Stimulated activated naive CD8-positive, alpha-beta T cell treated with anti-CD3 and anti-CD28 coated beads, Interleukin-15, Interleukin-2, amounts not matched to agents 100 ng/mL and 50 ng/mL, for 24 hours (primary cell): Measurements from ENCODE around the gene ZNF821.
A peak's percentile ranks its signal among the peaks of the same experiment; 100 is the strongest.
"Not testable (repeated sequence)": the region's sequence is repeated elsewhere in the genome, so short reads cannot be mapped to it uniquely, and the experiment has no call there.

Experiments
- H3K27ac Mint-ChIP-seq: one replicate; pipeline ENCODE4 v1.8.0; 2021; ENCODE audit warnings: mild to moderate bottlenecking, mixed read lengths
- H3K27me3 Mint-ChIP-seq: one replicate; pipeline ENCODE4 v1.8.0; 2021; ENCODE audit warnings: mixed read lengths
- H3K36me3 Mint-ChIP-seq: one replicate; pipeline ENCODE4 v1.8.0; 2021; ENCODE audit warnings: low read depth, mixed read lengths
- H3K4me1 Mint-ChIP-seq: one replicate; pipeline ENCODE4 v1.8.0; 2021; ENCODE audit warnings: low read depth, mixed read lengths
- H3K4me3 Mint-ChIP-seq: one replicate; pipeline ENCODE4 v1.8.0; 2021; ENCODE audit warnings: mild to moderate bottlenecking, mixed read lengths
- H3K9me3 Mint-ChIP-seq: one replicate; pipeline ENCODE4 v1.8.0; 2021; ENCODE audit warnings: mixed read lengths

Gene ZNF821

DNA sequence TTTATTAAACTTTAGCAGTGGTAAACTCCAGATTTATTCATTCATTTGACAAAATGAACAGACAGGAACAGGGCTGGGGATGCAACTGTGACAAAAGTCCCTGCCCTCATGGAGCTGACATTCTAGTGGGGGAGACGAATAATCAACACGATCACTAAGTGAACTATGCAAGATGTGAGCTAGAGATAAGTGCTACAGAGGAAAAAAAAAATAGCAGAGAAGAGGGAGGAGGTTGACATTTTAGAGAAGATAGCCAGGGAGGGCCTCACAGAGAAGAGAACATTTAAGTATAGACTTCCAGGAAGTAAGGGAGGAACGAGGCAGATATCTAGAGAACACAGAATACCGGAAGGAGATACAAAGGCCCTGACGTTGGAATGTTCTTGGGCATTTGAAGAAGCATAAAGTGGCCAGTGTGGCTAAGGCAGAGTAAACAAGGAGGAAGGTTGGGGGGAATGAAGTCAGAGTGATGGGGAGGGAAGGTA is 57.4 kb downstream of the ZNF821 start:
- Mint-ChIP-seq H3K9me3 (no peaks in the 10 kb centered on the region), H3K27me3 (no peaks in the 10 kb centered on the region), H3K4me1 (no peaks in the 10 kb centered on the region), H3K4me3 (no peak overlapping the region), H3K36me3 (peaks cover 7% of the 10 kb centered on the region), H3K27ac (no peak overlapping the region)

DNA sequence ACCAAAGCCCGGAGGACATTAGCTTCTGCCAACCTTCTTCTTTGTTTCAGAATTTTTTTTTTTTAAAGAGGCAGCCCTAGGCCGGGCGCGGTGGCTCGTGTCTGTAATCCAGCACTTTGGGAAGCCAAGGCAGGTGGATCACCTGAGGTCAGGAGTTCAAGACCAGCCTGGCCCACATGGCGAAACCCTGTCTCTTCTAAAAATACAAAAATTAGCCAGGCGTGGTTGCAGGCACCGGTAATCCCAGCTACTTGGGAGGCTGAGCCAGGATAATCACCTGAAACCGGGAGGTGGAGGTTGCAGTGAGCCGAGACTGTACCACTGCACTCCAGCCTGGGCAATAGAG is 66.9 kb downstream of the ZNF821 start:
- H3K27me3 Mint-ChIP-seq, H3K4me3 Mint-ChIP-seq, H3K36me3 Mint-ChIP-seq, H3K9me3 Mint-ChIP-seq: not testable (repeated sequence)
- Mint-ChIP-seq H3K4me1 (peaks cover 12% of the 10 kb centered on the region), H3K27ac (peak overlapping the region; percentile 68)

DNA sequence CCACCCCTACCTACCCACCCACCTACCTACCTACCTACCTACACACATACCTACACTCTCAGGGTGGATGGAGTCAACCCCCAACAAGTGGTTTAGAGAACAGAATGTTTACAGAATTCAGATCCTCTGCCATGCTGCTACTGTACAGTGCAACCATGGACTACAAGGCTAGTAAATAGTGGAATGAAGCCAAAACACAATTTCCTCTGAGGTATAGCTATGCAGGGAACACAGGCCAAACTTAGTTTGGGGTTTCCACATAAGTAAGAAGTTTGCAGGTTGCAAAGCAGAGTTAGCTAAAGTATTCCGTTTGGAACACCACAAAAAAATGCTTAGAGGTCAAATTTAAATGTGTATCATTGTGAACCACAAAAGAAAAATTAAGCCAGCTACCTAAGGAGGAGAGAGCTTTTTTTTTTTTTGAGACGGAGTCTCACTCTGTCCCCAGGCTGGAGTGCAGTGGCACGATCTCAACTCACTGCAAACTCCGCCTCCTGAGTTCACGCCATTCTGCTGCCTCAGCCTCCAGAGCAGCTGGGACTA is 72.7 kb downstream of the ZNF821 start:
- H3K4me1 Mint-ChIP-seq: peaks cover 26% of the 10 kb centered on the region
- no peak overlapping the region for H3K4me3 Mint-ChIP-seq
- H3K36me3 Mint-ChIP-seq: peaks cover 8% of the 10 kb centered on the region
- no peaks in the 10 kb centered on the region for H3K9me3 Mint-ChIP-seq
- H3K27me3 Mint-ChIP-seq: no peaks in the 10 kb centered on the region
- no peak overlapping the region for H3K27ac Mint-ChIP-seq

DNA sequence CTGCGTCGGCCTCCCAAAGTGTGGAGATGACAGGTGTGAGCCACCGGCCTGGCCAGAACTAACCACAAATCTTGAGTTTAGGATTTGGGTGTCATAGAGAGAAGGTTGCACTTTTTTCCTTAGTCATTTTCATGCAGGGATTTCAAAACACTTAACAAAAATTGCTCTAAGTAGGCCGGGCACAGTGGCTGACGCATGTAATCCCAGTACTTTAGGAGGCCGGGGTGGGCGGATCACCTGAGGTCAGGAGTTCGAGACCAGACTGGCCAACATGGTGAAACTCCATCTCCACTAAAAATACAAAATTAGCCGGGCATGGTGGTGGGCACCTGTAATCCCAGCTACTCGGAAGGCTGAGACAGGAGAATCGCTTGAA is 73.8 kb downstream of the ZNF821 start:
- not testable (repeated sequence) for H3K9me3 Mint-ChIP-seq, H3K27me3 Mint-ChIP-seq, H3K27ac Mint-ChIP-seq
- peaks cover 11% of the 10 kb centered on the region for H3K36me3 Mint-ChIP-seq
- peaks cover 33% of the 10 kb centered on the region for H3K4me1 Mint-ChIP-seq
- peak overlapping the region; percentile 48 for H3K4me3 Mint-ChIP-seq
